Ovary (tissue), 3 donors: Measurements from ENCODE around the gene INPP4A.

Experiments
- EP300 ChIP-seq: sonication (generic); formaldehyde crosslinking; IDR thresholded peaks from one replicate; pipeline ENCODE4 v1.6.1; 2017; ENCODE audit warnings: antibody characterized with exemption
- TF ChIP-seq, protein P1 (sequence below), 3 donors: fragments of 450-650 bp in 2 of 3; fragments of 200-600 bp in 1 of 3; IDR thresholded peaks; one replicate each; pipeline versions ENCODE4 v1.5.1 to v1.8.0; 2016 to 2022; ENCODE audit warnings: antibody characterized with exemption in 3 of 3, mild to moderate bottlenecking in 1 of 3
- donor health status: DM: no; HTN: no; CAD: no.

GRCh38 chr2:98539056-98539735 is 94.5 kb downstream of the INPP4A start:
- TF ChIP-seq, protein P1, sequence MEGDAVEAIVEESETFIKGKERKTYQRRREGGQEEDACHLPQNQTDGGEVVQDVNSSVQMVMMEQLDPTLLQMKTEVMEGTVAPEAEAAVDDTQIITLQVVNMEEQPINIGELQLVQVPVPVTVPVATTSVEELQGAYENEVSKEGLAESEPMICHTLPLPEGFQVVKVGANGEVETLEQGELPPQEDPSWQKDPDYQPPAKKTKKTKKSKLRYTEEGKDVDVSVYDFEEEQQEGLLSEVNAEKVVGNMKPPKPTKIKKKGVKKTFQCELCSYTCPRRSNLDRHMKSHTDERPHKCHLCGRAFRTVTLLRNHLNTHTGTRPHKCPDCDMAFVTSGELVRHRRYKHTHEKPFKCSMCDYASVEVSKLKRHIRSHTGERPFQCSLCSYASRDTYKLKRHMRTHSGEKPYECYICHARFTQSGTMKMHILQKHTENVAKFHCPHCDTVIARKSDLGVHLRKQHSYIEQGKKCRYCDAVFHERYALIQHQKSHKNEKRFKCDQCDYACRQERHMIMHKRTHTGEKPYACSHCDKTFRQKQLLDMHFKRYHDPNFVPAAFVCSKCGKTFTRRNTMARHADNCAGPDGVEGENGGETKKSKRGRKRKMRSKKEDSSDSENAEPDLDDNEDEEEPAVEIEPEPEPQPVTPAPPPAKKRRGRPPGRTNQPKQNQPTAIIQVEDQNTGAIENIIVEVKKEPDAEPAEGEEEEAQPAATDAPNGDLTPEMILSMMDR (IDR thresholded peaks at IDR 0.05), result no peak
- no peak for TF ChIP-seq EP300
